ENCODE results near the gene NME1. TPM values are rescaled to one million over a fixed set of nuclear protein-coding genes. Genes with fewer than 3 reads are reported as not detected.

NME1 gene
- total and polyA plus RNA-seq, 10 of the 15 experiments (the other 5 are each of a cell fraction or from before 2014, with no cell fraction given), result 273 to 1,362 (median 455) TPM

GRCh38 chr17:51115179-51115578 lies 38.2 kb upstream of the NME1 start:
- FAIRE-seq (no peak), DNase-seq (ENCODE audit: low read depth, low spot score) (no peak), ATAC-seq (no peak)
- TF ChIP-seq, protein P1, sequence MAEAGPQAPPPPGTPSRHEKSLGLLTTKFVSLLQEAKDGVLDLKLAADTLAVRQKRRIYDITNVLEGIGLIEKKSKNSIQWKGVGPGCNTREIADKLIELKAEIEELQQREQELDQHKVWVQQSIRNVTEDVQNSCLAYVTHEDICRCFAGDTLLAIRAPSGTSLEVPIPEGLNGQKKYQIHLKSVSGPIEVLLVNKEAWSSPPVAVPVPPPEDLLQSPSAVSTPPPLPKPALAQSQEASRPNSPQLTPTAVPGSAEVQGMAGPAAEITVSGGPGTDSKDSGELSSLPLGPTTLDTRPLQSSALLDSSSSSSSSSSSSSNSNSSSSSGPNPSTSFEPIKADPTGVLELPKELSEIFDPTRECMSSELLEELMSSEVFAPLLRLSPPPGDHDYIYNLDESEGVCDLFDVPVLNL (IDR thresholded peaks at IDR 0.05; ENCODE audit: low read depth, low read length), result no peak
- no peak for TF ChIP-seq KLF5 (IDR thresholded peaks at IDR 0.05; ENCODE audit: partially characterized antibody)
- no peak for TF ChIP-seq ZNF622 (IDR thresholded peaks at IDR 0.05)
- no peak for TF ChIP-seq ETV6 (conservative IDR thresholded peaks at IDR 0.05 in 1 of 2, IDR thresholded peaks at IDR 0.05 in 1 of 2; ENCODE audit: borderline replicate concordance in 1 of 2, low read depth in 1 of 2)
- TF ChIP-seq CBX5 (IDR thresholded peaks at IDR 0.05; ENCODE audit: low read depth), result no peak
- no peak for TF ChIP-seq RELB (IDR thresholded peaks at IDR 0.05; ENCODE audit: low read depth)
- ChIA-PET POLR2A (interaction anchor here (0.8 kb wide), 1 partner anchor 9 kb away, joined by 3 read pairs; no protein-coding TSS in a partner anchor), CTCF (interaction anchor here (1.7 to 2.7 kb wide), 3 partner anchors 38 to 69 kb away, joined by 4 to 14 read pairs (median 10); partner anchors contain the start of gene NME1), SMC1A (ENCODE audit: uncharacterized antibody, unreplicated experiment) (interaction anchor here (0.8 to 1.6 kb wide), 3 partner anchors 12 to 101 kb away, joined by 3 read pairs; no protein-coding TSS in a partner anchor), RAD21 (ENCODE audit: unreplicated experiment) (interaction anchor here (1.2 kb wide), 1 partner anchor 114 kb away, joined by 4 read pairs; no protein-coding TSS in a partner anchor)
- in situ Hi-C loops (cut with MboI), result no loop called here
- H3K4me3 ChIP-seq, result no peak overlapping the region
- H3K79me2 ChIP-seq (ENCODE audit: control insufficient read depth, insufficient read depth, low read length), result peaks cover 67% of the 10 kb centered on the region
- no peaks in the 10 kb centered on the region for H4K20me1 ChIP-seq (ENCODE audit: control insufficient read depth, insufficient read depth)
- 0 out of 2 replicates have a peak overlapping the region, but pooled peaks have one; percentile 3 for H3K4me2 ChIP-seq (ENCODE audit: control insufficient read depth, insufficient read depth)
- H3K27ac ChIP-seq (ENCODE audit: control insufficient read depth, insufficient read depth), result no peak overlapping the region; the same call in 1 of the 2 replicates
- H3K9me3 ChIP-seq (replicated peaks; ENCODE audit: control insufficient read depth, insufficient read depth, low read length), result no peaks in the 10 kb centered on the region
- no TSS peak for BruUV-seq (replicated peaks)
- H3K27me3 ChIP-seq (replicated peaks in 1 of 2; ENCODE audit: control insufficient read depth in 2 of 2, insufficient read depth in 2 of 2, low read length in 1 of 2), result no peaks in the 10 kb centered on the region
- H2AFZ ChIP-seq (ENCODE audit: control insufficient read depth, low read depth, low read length), result no peak overlapping the region
- 89% methylated on average over 4 of the region's 4 CpGs for WGBS (ENCODE audit: insufficient coverage, insufficient replicate concordance, low lambda C conversion rate, missing lambda C conversion rate)
- H3K9ac ChIP-seq (ENCODE audit: control insufficient read depth, insufficient read depth, low read length), result no peak overlapping the region
- peaks cover 10% of the 10 kb centered on the region; the same call in 1 of the 2 replicates for H3K4me1 ChIP-seq (ENCODE audit: control insufficient read depth, insufficient read depth, low read length)
- intact Hi-C loops (cut with micrococcal nuclease; ENCODE audit: unreplicated experiment), result no loop called here
- no peaks in the 10 kb centered on the region; a peak in 1 of 4 replicates for H3K36me3 ChIP-seq (ENCODE audit: control insufficient read depth in 2 of 2, insufficient read depth in 2 of 2, low read length in 1 of 2)

Measured in GM12878 (cell line).